ENCODE measurements around the gene CDKN2A. TPM values are rescaled to one million over a fixed set of nuclear protein-coding genes. Genes with fewer than 3 reads are reported as not detected.

CDKN2A gene
- total RNA-seq, 1 donor from 2014 or later: 71.6 TPM

- FAIRE-seq: no peak
- H3K9me3 Mint-ChIP-seq (ENCODE audit: unreplicated experiment): peaks cover 5% of the 10 kb centered on the region
- H3K4me3 Mint-ChIP-seq (ENCODE audit: unreplicated experiment): no peak overlapping the region
- H3K9me3 ChIP-seq (ENCODE audit: insufficient read depth, low read depth, low read length): no peaks in the 10 kb centered on the region
- no peak overlapping the region for H3K4me2 ChIP-seq (ENCODE audit: low read length)
- H3K4me1 Mint-ChIP-seq (ENCODE audit: low read depth, unreplicated experiment): no peaks in the 10 kb centered on the region
- no peak overlapping the region for H3K27ac Mint-ChIP-seq (ENCODE audit: unreplicated experiment)
- TF ChIP-seq EZH2 (IDR thresholded peaks at IDR 0.05; ENCODE audit: insufficient read depth, low read length): no peak
- TF ChIP-seq CTCF (IDR thresholded peaks at IDR 0.05; ENCODE audit: insufficient read depth, low read depth, low read length): no peak
- no peak overlapping the region for H3K4me3 ChIP-seq (ENCODE audit: insufficient read depth, low read depth, low read length)
- H3K79me2 ChIP-seq (ENCODE audit: insufficient read depth, low read length): no peaks in the 10 kb centered on the region
- no peaks in the 10 kb centered on the region for H3K36me3 ChIP-seq (ENCODE audit: insufficient read depth, low read length)
- DNase-seq (ENCODE audit: low read depth): no peak
- no peaks in the 10 kb centered on the region for H3K27me3 Mint-ChIP-seq (ENCODE audit: low read depth, unreplicated experiment)
- no peaks in the 10 kb centered on the region for H4K20me1 ChIP-seq (ENCODE audit: insufficient read depth, low read length)
- H3K27me3 ChIP-seq (ENCODE audit: insufficient read depth, low read length): no peaks in the 10 kb centered on the region
- no peak overlapping the region for H2AFZ ChIP-seq (ENCODE audit: low read depth, low read length)
- H3K9ac ChIP-seq (ENCODE audit: low read length): no peak overlapping the region
- no peaks in the 10 kb centered on the region for H3K36me3 Mint-ChIP-seq (ENCODE audit: low read depth, unreplicated experiment)
- no peak overlapping the region for H3K27ac ChIP-seq (ENCODE audit: low read depth, low read length)
- H3K4me1 ChIP-seq (ENCODE audit: insufficient read depth, low read length): no peaks in the 10 kb centered on the region
Observed at GRCh38 chr9:21941337-21941995, 52.7 kb downstream of the CDKN2A start.

- Histone ChIP-seq H3K27ac (ENCODE audit: low read depth, low read length) (no peak overlapping the region), H3K4me3 (ENCODE audit: insufficient read depth, low read depth, low read length) (no peak overlapping the region), H2AFZ (ENCODE audit: low read depth, low read length) (no peak overlapping the region), H4K20me1 (ENCODE audit: insufficient read depth, low read length) (no peaks in the 10 kb centered on the region), H3K9ac (ENCODE audit: low read length) (no peak overlapping the region), H3K4me2 (ENCODE audit: low read length) (no peak overlapping the region), H3K4me1 (ENCODE audit: insufficient read depth, low read length) (peaks cover 10% of the 10 kb centered on the region), H3K9me3 (ENCODE audit: insufficient read depth, low read depth, low read length) (no peaks in the 10 kb centered on the region), H3K79me2 (ENCODE audit: insufficient read depth, low read length) (no peaks in the 10 kb centered on the region), H3K27me3 (ENCODE audit: insufficient read depth, low read length) (no peaks in the 10 kb centered on the region), H3K36me3 (ENCODE audit: insufficient read depth, low read length) (no peaks in the 10 kb centered on the region)
- Mint-ChIP-seq H3K36me3 (ENCODE audit: low read depth, unreplicated experiment) (no peaks in the 10 kb centered on the region), H3K4me3 (ENCODE audit: unreplicated experiment) (no peak overlapping the region), H3K9me3 (ENCODE audit: unreplicated experiment) (no peaks in the 10 kb centered on the region), H3K4me1 (ENCODE audit: low read depth, unreplicated experiment) (peaks cover 9% of the 10 kb centered on the region), H3K27me3 (ENCODE audit: low read depth, unreplicated experiment) (no peaks in the 10 kb centered on the region), H3K27ac (ENCODE audit: unreplicated experiment) (no peak overlapping the region)
- TF ChIP-seq EZH2 (IDR thresholded peaks at IDR 0.05; ENCODE audit: insufficient read depth, low read length): no peak
- TF ChIP-seq CTCF (IDR thresholded peaks at IDR 0.05; ENCODE audit: insufficient read depth, low read depth, low read length): no peak
- FAIRE-seq (no peak), DNase-seq (ENCODE audit: low read depth) (peak; percentile 18)
Observed at GRCh38 chr9:21936161-21936560, 58.0 kb downstream of the CDKN2A start.

- Histone ChIP-seq H3K9ac (ENCODE audit: low read length) (no peak overlapping the region), H3K4me2 (ENCODE audit: low read length) (no peak overlapping the region), H3K36me3 (ENCODE audit: insufficient read depth, low read length) (no peaks in the 10 kb centered on the region), H2AFZ (ENCODE audit: low read depth, low read length) (no peak overlapping the region), H3K4me1 (ENCODE audit: insufficient read depth, low read length) (peaks cover 10% of the 10 kb centered on the region), H3K4me3 (ENCODE audit: insufficient read depth, low read depth, low read length) (no peak overlapping the region), H3K27me3 (ENCODE audit: insufficient read depth, low read length) (no peaks in the 10 kb centered on the region), H3K27ac (ENCODE audit: low read depth, low read length) (no peak overlapping the region), H4K20me1 (ENCODE audit: insufficient read depth, low read length) (no peaks in the 10 kb centered on the region), H3K79me2 (ENCODE audit: insufficient read depth, low read length) (no peaks in the 10 kb centered on the region), H3K9me3 (ENCODE audit: insufficient read depth, low read depth, low read length) (no peaks in the 10 kb centered on the region)
- no peak for FAIRE-seq
- DNase-seq (ENCODE audit: low read depth): no peak
- no peaks in the 10 kb centered on the region for H3K9me3 Mint-ChIP-seq (ENCODE audit: unreplicated experiment)
- peaks cover 9% of the 10 kb centered on the region for H3K4me1 Mint-ChIP-seq (ENCODE audit: low read depth, unreplicated experiment)
- H3K36me3 Mint-ChIP-seq (ENCODE audit: low read depth, unreplicated experiment): peaks cover 3% of the 10 kb centered on the region
- TF ChIP-seq EZH2 (IDR thresholded peaks at IDR 0.05; ENCODE audit: insufficient read depth, low read length) (no peak), CTCF (IDR thresholded peaks at IDR 0.05; ENCODE audit: insufficient read depth, low read depth, low read length) (no peak)
- H3K4me3 Mint-ChIP-seq (ENCODE audit: unreplicated experiment): no peak overlapping the region
- H3K27me3 Mint-ChIP-seq (ENCODE audit: low read depth, unreplicated experiment): no peaks in the 10 kb centered on the region
- H3K27ac Mint-ChIP-seq (ENCODE audit: unreplicated experiment): no peak overlapping the region
Observed at GRCh38 chr9:21935631-21936030, 58.6 kb downstream of the CDKN2A start.
